ENCODE results near the gene WDR83. TPM values are rescaled to one million over a fixed set of nuclear protein-coding genes. Genes with fewer than 3 reads are reported as not detected.

The WDR83 gene
- total RNA-seq, 4 donors from 2014 or later, result 2.2 to 8.4 (median 3.7) TPM

- Histone ChIP-seq H3K9me3 (no peaks in the 10 kb centered on the region), H3K4me1 (peaks cover 33 to 36% of the 10 kb centered on the region in 2 donors), H3K27me3 (no peaks in the 10 kb centered on the region), H3K4me3 (peak overlapping the region in 3 of 4 donors; percentile 79 to 98 (median 89)), H3K36me3 (peaks cover 0 to 40% of the 10 kb centered on the region in 2 donors), H3K27ac (peak overlapping the region; percentile 95 to 99 (median 98))
- intact Hi-C loops (cut with DNase I; ENCODE audit: low total_unique reads) (loop anchor here (2.0 to 5.0 kb wide), 4 partner anchors 57 to 871 kb away; partner anchors contain the start of genes ZNF490, ZNF491, ZNF564 and ZNF791), in situ Hi-C loops (cut with MboI; ENCODE audit: low sequenced_read_pairs in 4 of 4) (no loop called here)
- DNase-seq (no peak), ATAC-seq (no peak)
- TF ChIP-seq POLR2A (IDR thresholded peaks at IDR 0.05), result no peak
- TF ChIP-seq CTCF (IDR thresholded peaks at IDR 0.05 in 4 of 5, conservative IDR thresholded peaks at IDR 0.05 in 1 of 5), result no peak
Observed at GRCh38 chr19:12667731-12668302, 1.2 kb downstream of the WDR83 start.

DNA sequence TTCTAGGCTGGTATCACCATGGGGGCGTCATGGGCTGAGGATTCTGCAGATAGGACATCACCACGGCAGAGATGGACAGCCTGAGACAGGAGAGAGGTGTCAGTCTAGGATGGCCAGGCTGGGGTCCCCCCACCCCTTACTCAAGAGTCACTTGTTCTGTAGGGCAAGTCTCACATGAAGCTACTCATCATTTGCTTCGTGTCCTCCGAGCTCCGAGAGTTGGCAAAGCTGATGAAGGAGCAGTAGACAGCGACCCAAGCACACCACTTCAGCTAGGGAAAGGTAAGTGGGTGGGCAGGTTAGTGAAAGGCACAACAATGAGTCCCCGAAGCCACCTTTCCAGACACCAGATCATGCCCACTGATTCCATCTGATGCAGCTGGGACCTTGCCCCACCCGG is 1.7 kb downstream of the WDR83 start:
- no peaks in the 10 kb centered on the region for H3K27me3 ChIP-seq
- intact Hi-C loops (cut with DNase I; ENCODE audit: low total_unique reads), result loop anchor here (2.0 to 5.0 kb wide), 4 partner anchors 58 to 871 kb away; partner anchors contain the start of genes ZNF490, ZNF491, ZNF564 and ZNF791
- in situ Hi-C loops (cut with MboI; ENCODE audit: low sequenced_read_pairs in 4 of 4), result no loop called here
- H3K9me3 ChIP-seq, result no peaks in the 10 kb centered on the region
- TF ChIP-seq POLR2A (IDR thresholded peaks at IDR 0.05) (no peak), CTCF (IDR thresholded peaks at IDR 0.05 in 4 of 5, conservative IDR thresholded peaks at IDR 0.05 in 1 of 5) (no peak)
- ATAC-seq, result no peak
- peaks cover 33 to 36% of the 10 kb centered on the region in 2 donors for H3K4me1 ChIP-seq
- peak overlapping the region; percentile 79 to 99 (median 94) for H3K4me3 ChIP-seq
- peaks cover 0 to 38% of the 10 kb centered on the region in 2 donors for H3K36me3 ChIP-seq
- peak overlapping the region; percentile 95 to 99 (median 98) for H3K27ac ChIP-seq
- DNase-seq, result no peak

DNA sequence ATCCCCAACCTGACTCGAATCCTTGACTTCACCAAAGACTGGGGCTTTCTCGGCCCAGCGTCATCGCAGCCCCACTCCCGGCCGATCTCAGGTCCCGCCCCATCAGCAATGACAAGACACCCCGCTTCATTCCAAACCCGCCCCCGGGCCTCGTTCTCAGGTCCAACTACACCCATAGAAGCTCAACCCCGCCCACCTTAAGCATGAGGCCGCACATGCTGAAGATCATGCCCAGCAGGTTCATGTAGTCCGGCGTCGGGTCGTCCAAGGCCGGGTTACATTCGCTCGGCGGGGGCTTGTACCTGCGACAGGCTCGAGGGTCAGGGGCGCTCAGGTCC is 2.3 kb downstream of the WDR83 start:
- no peak for TF ChIP-seq POLR2A (IDR thresholded peaks at IDR 0.05)
- TF ChIP-seq CTCF (IDR thresholded peaks at IDR 0.05 in 4 of 5, conservative IDR thresholded peaks at IDR 0.05 in 1 of 5), result no peak
- H3K27me3 ChIP-seq, result no peaks in the 10 kb centered on the region
- H3K9me3 ChIP-seq, result no peaks in the 10 kb centered on the region
- in situ Hi-C loops (cut with MboI; ENCODE audit: low sequenced_read_pairs in 4 of 4) (no loop called here), intact Hi-C loops (cut with DNase I; ENCODE audit: low total_unique reads) (loop anchor here (2.0 to 5.0 kb wide), 4 partner anchors 58 to 872 kb away; partner anchors contain the start of genes ZNF490, ZNF491, ZNF564 and ZNF791)
- H3K36me3 ChIP-seq, result peaks cover 0 to 38% of the 10 kb centered on the region in 2 donors
- ATAC-seq (peak in 1 of 2 donors; percentile 13), DNase-seq (peak; percentile 17 to 52)
- H3K27ac ChIP-seq, result peak overlapping the region; percentile 95 to 99 (median 98)
- H3K4me3 ChIP-seq, result peak overlapping the region; percentile 79 to 99 (median 94)
- H3K4me1 ChIP-seq, result peaks cover 33 to 36% of the 10 kb centered on the region in 2 donors

DNA sequence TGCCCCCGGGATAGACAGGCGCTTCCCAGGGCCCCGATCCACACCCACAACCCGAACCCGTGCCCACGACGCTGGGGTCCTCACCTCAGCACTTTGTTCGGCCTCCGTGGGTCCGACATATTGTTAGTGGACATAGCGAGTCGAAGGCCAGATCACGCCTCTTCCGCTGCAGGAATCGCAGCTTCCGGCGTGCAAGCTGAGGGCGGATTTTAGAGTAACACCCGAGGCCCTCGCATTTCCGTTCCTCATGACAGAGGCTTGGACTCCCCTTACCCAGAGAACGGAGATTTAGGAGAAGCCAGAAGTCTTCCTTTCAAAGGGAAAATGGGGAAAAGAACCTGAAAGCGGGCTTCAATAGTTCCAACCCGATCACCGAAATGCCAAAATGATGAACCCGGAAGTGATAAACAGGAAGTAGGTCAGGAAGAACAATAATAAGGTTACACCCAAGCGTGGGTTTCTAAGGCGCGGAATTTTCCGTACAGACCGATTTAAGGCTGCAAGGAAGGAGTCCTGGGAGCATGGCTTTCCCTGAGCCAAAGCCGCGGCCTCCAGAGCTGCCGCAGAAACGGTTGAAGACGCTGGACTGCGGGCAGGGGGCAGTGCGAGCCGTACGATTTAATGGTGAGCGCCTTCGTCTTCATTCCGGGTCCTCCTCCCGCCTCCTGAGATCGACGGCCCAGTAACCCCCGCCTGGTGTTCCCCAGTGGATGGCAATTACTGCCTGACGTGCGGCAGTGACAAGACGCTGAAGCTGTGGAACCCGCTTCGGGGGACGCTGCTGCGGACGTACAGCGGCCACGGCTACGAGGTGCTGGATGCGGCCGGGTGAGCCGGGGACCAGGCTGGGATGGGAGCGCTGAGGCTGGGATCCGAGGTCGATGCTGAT is 2.9 kb downstream of the WDR83 start:
- peak overlapping the region; percentile 95 to 99 (median 98) for H3K27ac ChIP-seq
- DNase-seq, result peak; percentile 58 to 70
- intact Hi-C loops (cut with DNase I; ENCODE audit: low total_unique reads), result loop anchor here (2.0 to 5.0 kb wide), 4 partner anchors 59 to 872 kb away; partner anchors contain the start of genes ZNF490, ZNF491, ZNF564 and ZNF791
- TF ChIP-seq POLR2A (IDR thresholded peaks at IDR 0.05) (peak in 1 of 2 donors; percentile 47), CTCF (IDR thresholded peaks at IDR 0.05 in 4 of 5, conservative IDR thresholded peaks at IDR 0.05 in 1 of 5) (no peak)
- no peaks in the 10 kb centered on the region for H3K9me3 ChIP-seq
- H3K27me3 ChIP-seq, result no peaks in the 10 kb centered on the region
- peak; percentile 80 to 85 for ATAC-seq
- peaks cover 0 to 38% of the 10 kb centered on the region in 2 donors for H3K36me3 ChIP-seq
- in situ Hi-C loops (cut with MboI; ENCODE audit: low sequenced_read_pairs in 4 of 4), result loop anchor here in 2 of 4 donors (5.0 to 10.0 kb wide), 2 partner anchors 107 to 115 kb away; partner anchors contain the start of gene ZNF564 (in 1 of the 2)
- peak overlapping the region; percentile 79 to 99 (median 94) for H3K4me3 ChIP-seq
- H3K4me1 ChIP-seq, result peaks cover 33 to 36% of the 10 kb centered on the region in 2 donors

Measured in gastrocnemius medialis (tissue), 4 donors.